HG03159 (cell line): Measurements from ENCODE around the gene GADD45A.

ENCODE experiments used
- ATAC-seq: cut with Tn5 transposase; IDR thresholded peaks from one replicate; pipeline ENCODE4 v1.9.1; 2021; ENCODE audit warnings: mild to moderate bottlenecking, moderate library complexity; ENCODE audit not compliant: unreplicated experiment

The GADD45A gene

GRCh38 chr1:67666636-67667035, 18.4 kb upstream of the GADD45A start:
- ATAC-seq = no peak

GRCh38 chr1:67668660-67669059, 16.3 kb upstream of the GADD45A start:
- no peak for ATAC-seq

GRCh38 chr1:67672260-67672803, 12.7 kb upstream of the GADD45A start:
- no peak for ATAC-seq

- no peak for ATAC-seq
Observed at GRCh38 chr1:67673468-67674201, 11.4 kb upstream of the GADD45A start.

GRCh38 chr1:67674260-67675011, 10.6 kb upstream of the GADD45A start:
- ATAC-seq = no peak

GRCh38 chr1:67675800-67676199, 9.2 kb upstream of the GADD45A start:
- peak; percentile 69 for ATAC-seq

GRCh38 chr1:67676287-67676686, 8.7 kb upstream of the GADD45A start:
- no peak for ATAC-seq

GRCh38 chr1:67676946-67677345, 8.1 kb upstream of the GADD45A start:
- no peak for ATAC-seq

GRCh38 chr1:67677408-67677807, 7.6 kb upstream of the GADD45A start:
- no peak for ATAC-seq

- no peak for ATAC-seq
Observed at GRCh38 chr1:67677930-67678329, 7.1 kb upstream of the GADD45A start.

- no peak for ATAC-seq
Observed at GRCh38 chr1:67679691-67680090, 5.3 kb upstream of the GADD45A start.

GRCh38 chr1:67680486-67680885, 4.5 kb upstream of the GADD45A start:
- no peak for ATAC-seq

GRCh38 chr1:67682659-67683197, 2.3 kb upstream of the GADD45A start:
- ATAC-seq = no peak

- ATAC-seq = no peak
Observed at GRCh38 chr1:67683316-67683715, 1.7 kb upstream of the GADD45A start.

- ATAC-seq = no peak
Observed at GRCh38 chr1:67683766-67684525, 1.1 kb upstream of the GADD45A start.

GRCh38 chr1:67684526-67685066, 405 bp upstream of the GADD45A start:
- no peak for ATAC-seq

- ATAC-seq = peak; percentile 15
Observed at GRCh38 chr1:67685558-67686266, 711 bp downstream of the GADD45A start.

- ATAC-seq = peak; percentile 21
Observed at GRCh38 chr1:67686267-67687197, 1.5 kb downstream of the GADD45A start.

- no peak for ATAC-seq
Observed at GRCh38 chr1:67687198-67687545, 2.2 kb downstream of the GADD45A start.
